GM12878 (cell line): ENCODE results near the gene HSD17B14. TPM values are rescaled to one million over a fixed set of nuclear protein-coding genes. Genes with fewer than 3 reads are reported as not detected.

ENCODE experiments used
- ATAC-seq: fragments of 200-7000 bp; cut with Tn5 transposase; 3 replicates; pipeline ENCODE4 v1.9.1; 2020; ENCODE audit warnings: mild to moderate bottlenecking, moderate library complexity
- BruUV-seq: library from RNA; stranded (reverse); fragments of 400-500 nt; replicated peaks from 2 replicates; lab custom pipeline; 2021; lab: Mats Ljungman, UMichigan
- CTCF ChIA-PET: fragments of 300-600 bp; sonication (Branson Sonifier 250); formaldehyde crosslinking; extraction: SDS; loops from one replicate; lab custom pipeline; 2021; ENCODE audit warnings: inconsistent platforms; lab: Yijun Ruan, JAX
- POLR2A ChIA-PET: fragments of 350-600 bp; formaldehyde crosslinking; extraction: SDS; loops from one replicate; lab custom pipeline; 2021; ENCODE audit warnings: inconsistent platforms; lab: Charles Lee
- RAD21 ChIA-PET: fragments of 300-600 bp; sonication (Branson Sonifier 250); formaldehyde crosslinking; loops from one replicate; lab custom pipeline; 2023; ENCODE audit warnings: antibody characterized with exemption; ENCODE audit not compliant: unreplicated experiment; lab: Charles Lee
- SMC1A ChIA-PET: fragments of 300-600 bp; sonication (Branson Sonifier 250); formaldehyde crosslinking; loops from one replicate; lab custom pipeline; 2023; ENCODE audit not compliant: unreplicated experiment, uncharacterized antibody; lab: Charles Lee
- DNase-seq: peaks from one replicate; pipeline ENCODE4 v3.0.0-alpha.2; 2011; ENCODE audit warnings: low read depth, low spot score
- FAIRE-seq: peaks from 3 replicates; lab custom pipeline; 2011; peaks lifted over from hg19 to GRCh38; lab: Jason Lieb, UNC
- H2AFZ ChIP-seq: 2 replicates; pipeline ENCODE4 v1.6.0; 2011; ENCODE audit warnings: low read depth, low read length, control low read depth; ENCODE audit not compliant: control insufficient read depth
- H3K27ac ChIP-seq: 2 replicates; pipeline ENCODE4 v1.5.1; 2011; ENCODE audit warnings: control low read depth; ENCODE audit not compliant: control insufficient read depth, insufficient read depth
- H3K27me3 ChIP-seq, 2 experiments: replicated peaks in 1 of 2; 2 replicates each; pipeline versions ENCODE4 v1.6.0 to v1.6.1; 2011; ENCODE audit warnings: low read length in 1 of 2; ENCODE audit not compliant: control insufficient read depth in 2 of 2, insufficient read depth in 2 of 2
- H3K36me3 ChIP-seq, 2 experiments: 2 replicates each; pipeline ENCODE4 v1.5.1; 2011; ENCODE audit warnings: low read length in 1 of 2; ENCODE audit not compliant: control insufficient read depth in 2 of 2, insufficient read depth in 2 of 2
- H3K4me1 ChIP-seq: 2 replicates; pipeline ENCODE4 v1.6.1; 2011; ENCODE audit warnings: mild to moderate bottlenecking, low read length, moderate library complexity, mixed read lengths; ENCODE audit not compliant: control insufficient read depth, insufficient read depth
- H3K4me2 ChIP-seq: 2 replicates; pipeline ENCODE4 v1.6.0; 2011; ENCODE audit warnings: control low read depth; ENCODE audit not compliant: control insufficient read depth, insufficient read depth
- H3K4me3 ChIP-seq: fragments of 200-600 bp; sonication (generic); 2 replicates; pipeline ENCODE4 v1.5.1; 2016
- H3K79me2 ChIP-seq: 2 replicates; pipeline ENCODE4 v1.6.0; 2011; ENCODE audit warnings: low read length; ENCODE audit not compliant: control insufficient read depth, insufficient read depth
- H3K9ac ChIP-seq: 2 replicates; pipeline ENCODE4 v1.8.0; 2011; ENCODE audit warnings: low read length, control low read depth, mixed read lengths; ENCODE audit not compliant: control insufficient read depth, insufficient read depth
- H3K9me3 ChIP-seq: replicated peaks from 3 replicates; pipeline ENCODE4 v1.5.1; 2011; ENCODE audit warnings: mild to moderate bottlenecking, low read length; ENCODE audit not compliant: control insufficient read depth, insufficient read depth
- H4K20me1 ChIP-seq: 2 replicates; pipeline ENCODE4 v1.6.0; 2011; ENCODE audit not compliant: control insufficient read depth, insufficient read depth
- IKZF2 ChIP-seq, 2 experiments: fragments of 450-650 bp; IDR thresholded peaks; 2 replicates each; pipeline ENCODE4 v1.6.1; 2017; ENCODE audit warnings: mild to moderate bottlenecking in 2 of 2, moderate library complexity in 2 of 2
- JUND ChIP-seq: IDR thresholded peaks from 2 replicates; pipeline ENCODE4 v1.6.1; 2012; ENCODE audit warnings: low read depth, mild to moderate bottlenecking, low read length, improper control_type of control experiment, moderate library complexity
- NFYB ChIP-seq: IDR thresholded peaks from 2 replicates; pipeline ENCODE4 v1.6.1; 2011; ENCODE audit warnings: low read depth, mild to moderate bottlenecking, low read length, improper control_type of control experiment, moderate library complexity; ENCODE audit not compliant: insufficient read depth
- NR2C1 ChIP-seq: fragments of 450-650 bp; IDR thresholded peaks from 2 replicates; pipeline ENCODE4 v1.6.1; 2017; ENCODE audit warnings: antibody characterized with exemption, mild to moderate bottlenecking, moderate library complexity
- NR2C2 ChIP-seq: IDR thresholded peaks from 2 replicates; pipeline ENCODE4 v1.6.1; 2011; ENCODE audit warnings: borderline replicate concordance, low read depth; ENCODE audit not compliant: control insufficient read depth, insufficient read length
- NR2F1 ChIP-seq: fragments of 450-650 bp; conservative IDR thresholded peaks from 2 replicates; pipeline ENCODE4 v1.6.1; 2017; ENCODE audit warnings: mild to moderate bottlenecking
- RAD21 ChIP-seq: IDR thresholded peaks from 2 replicates; pipeline ENCODE4 v1.6.1; 2011; ENCODE audit warnings: mild to moderate bottlenecking, low read depth, low read length, moderate library complexity; ENCODE audit not compliant: insufficient read depth
- RFX5 ChIP-seq: IDR thresholded peaks from 2 replicates; pipeline ENCODE4 v1.6.1; 2011; ENCODE audit warnings: low read depth, low read length, improper control_type of control experiment
- TCF12 ChIP-seq: IDR thresholded peaks from 2 replicates; pipeline ENCODE4 v1.6.1; 2011; ENCODE audit warnings: low read depth, mild to moderate bottlenecking, low read length
- YY1 ChIP-seq: IDR thresholded peaks from 2 replicates; pipeline ENCODE4 v1.6.1; 2011; ENCODE audit warnings: low read depth, mild to moderate bottlenecking, low read length
- ZNF622 ChIP-seq: fragments of 450-650 bp; IDR thresholded peaks from 2 replicates; pipeline ENCODE4 v1.6.1; 2017; ENCODE audit warnings: mild to moderate bottlenecking, inconsistent platforms
- WGBS: methylation state at CpG from one replicate; pipeline ENCODE4 v1.1.6; 2016; ENCODE audit warnings: low lambda C conversion rate; ENCODE audit not compliant: insufficient replicate concordance, insufficient coverage; ENCODE audit errors: missing lambda C conversion rate; 5-methylcytosine and 5-hydroxymethylcytosine counted together
- in situ Hi-C: fragments of 300-500 bp; cut with MboI; formaldehyde crosslinking; loops from 9 replicates; pipeline ENCODE4 v1.14.3; 2018; ENCODE audit warnings: mixed read lengths
- intact Hi-C: fragments of 100-400 bp; cut with micrococcal nuclease; formaldehyde crosslinking; loops from one replicate; pipeline ENCODE4 v1.14.2; 2022; ENCODE audit not compliant: unreplicated experiment
- polyA plus RNA-seq, 11 experiments: library from polyadenylated mRNA; depleted of rRNA in 4 of 11; unstranded in 6 of 11; stranded (reverse) in 5 of 11; fragments of >200 nt; fragmentation: Nextera tagmentation in 4 of 11; fragmentation: Illumina TruSeq in 1 of 11; extraction: Ambion mirVana in 4 of 11; extraction: Trizol in 1 of 11; gene quantifications; 1 replicate in 1 of 11; 2 replicates in 10 of 11; pipeline versions ENCODE4 v1.2.1 to v1.2.3, GENCODE V29; 2011 to 2016; ENCODE audit warnings: inconsistent platforms in 2 of 11, missing spikeins in 2 of 11, low read depth in 1 of 11
- total RNA-seq, 4 experiments: library from RNA; depleted of rRNA in 3 of 4; stranded (reverse); fragments of >200 nt in 3 of 4; fragmentation: Illumina TruSeq in 1 of 4; extraction: Trizol in 1 of 4; gene quantifications; 2 replicates each; pipeline versions ENCODE4 v1.2.1 to v1.2.3, GENCODE V29; 2013 to 2021
- TF ChIP-seq, protein P1 (sequence below), 3 experiments: IDR thresholded peaks in 2 of 3; conservative IDR thresholded peaks in 1 of 3; 2 replicates each; pipeline ENCODE4 v1.5.1; 2011; ENCODE audit warnings: low read depth in 3 of 3, low read length in 3 of 3, mild to moderate bottlenecking in 3 of 3, control low read depth in 2 of 3, moderate library complexity in 2 of 3, inconsistent platforms in 1 of 3, mixed read lengths in 1 of 3; ENCODE audit not compliant: control insufficient read depth in 2 of 3, insufficient read depth in 1 of 3; ENCODE audit errors: extremely low read depth in 1 of 3

Gene HSD17B14
- total and polyA plus RNA-seq, 10 of the 15 experiments (the other 5 are each of a cell fraction or from before 2014, with no cell fraction given): 0.21 to 4.1 (median 0.61) TPM

- TF ChIP-seq RAD21: no peak
- TF ChIP-seq IKZF2 (IDR thresholded peaks at IDR 0.05): no peak
- TF ChIP-seq NR2C2: peak; percentile 68
- no peak for TF ChIP-seq TCF12
- 0 out of 2 replicates have a peak, but pooled peaks have one; percentile 8 for TF ChIP-seq YY1
- peak; percentile 81 for TF ChIP-seq NR2F1
- TF ChIP-seq NR2C1: peak; percentile 61
- TF ChIP-seq ZNF622: no peak
- TF ChIP-seq, protein P1, sequence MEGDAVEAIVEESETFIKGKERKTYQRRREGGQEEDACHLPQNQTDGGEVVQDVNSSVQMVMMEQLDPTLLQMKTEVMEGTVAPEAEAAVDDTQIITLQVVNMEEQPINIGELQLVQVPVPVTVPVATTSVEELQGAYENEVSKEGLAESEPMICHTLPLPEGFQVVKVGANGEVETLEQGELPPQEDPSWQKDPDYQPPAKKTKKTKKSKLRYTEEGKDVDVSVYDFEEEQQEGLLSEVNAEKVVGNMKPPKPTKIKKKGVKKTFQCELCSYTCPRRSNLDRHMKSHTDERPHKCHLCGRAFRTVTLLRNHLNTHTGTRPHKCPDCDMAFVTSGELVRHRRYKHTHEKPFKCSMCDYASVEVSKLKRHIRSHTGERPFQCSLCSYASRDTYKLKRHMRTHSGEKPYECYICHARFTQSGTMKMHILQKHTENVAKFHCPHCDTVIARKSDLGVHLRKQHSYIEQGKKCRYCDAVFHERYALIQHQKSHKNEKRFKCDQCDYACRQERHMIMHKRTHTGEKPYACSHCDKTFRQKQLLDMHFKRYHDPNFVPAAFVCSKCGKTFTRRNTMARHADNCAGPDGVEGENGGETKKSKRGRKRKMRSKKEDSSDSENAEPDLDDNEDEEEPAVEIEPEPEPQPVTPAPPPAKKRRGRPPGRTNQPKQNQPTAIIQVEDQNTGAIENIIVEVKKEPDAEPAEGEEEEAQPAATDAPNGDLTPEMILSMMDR (IDR thresholded peaks at IDR 0.05 in 2 of 3, conservative IDR thresholded peaks at IDR 0.05 in 1 of 3; ENCODE audit: control insufficient read depth in 2 of 3, extremely low read depth in 1 of 3, insufficient read depth in 1 of 3, low read depth in 3 of 3, low read length in 3 of 3): peak in 2 of 3 experiments; percentile 19 to 25; a peak in 1 of 6 replicates
- TF ChIP-seq NFYB: no peak
- TF ChIP-seq RFX5: 0 out of 2 replicates have a peak, but pooled peaks have one; percentile 45
- no peak for TF ChIP-seq JUND
- Histone ChIP-seq H3K27me3 (no peaks in the 10 kb centered on the region), H3K4me3 (no peak overlapping the region), H2AFZ (no peak overlapping the region), H3K4me2 (no peak overlapping the region), H3K4me1 (no peaks in the 10 kb centered on the region), H3K9me3 (no peaks in the 10 kb centered on the region), H3K27ac (no peak overlapping the region), H3K36me3 (no peaks in the 10 kb centered on the region; a peak in 1 of 4 replicates), H3K79me2 (peaks cover 13% of the 10 kb centered on the region), H3K9ac (no peak overlapping the region), H4K20me1 (no peaks in the 10 kb centered on the region)
- SMC1A ChIA-PET: interaction anchor here (1.3 to 3.3 kb wide), 3 partner anchors 12 to 163 kb away, joined by 3 to 9 read pairs (median 6); partner anchors contain the start of gene HSD17B14
- intact Hi-C loops (no loop called here), in situ Hi-C loops (no loop called here)
- FAIRE-seq (no peak), ATAC-seq (no peak), DNase-seq (no peak)
- WGBS: 87% methylated on average over 13 of the region's 13 CpGs
- RAD21 ChIA-PET: interaction anchor here (0.7 to 1.5 kb wide), 2 partner anchors 29 to 162 kb away, joined by 3 read pairs; partner anchors contain the start of gene CA11
- POLR2A ChIA-PET: interaction anchor here (0.6 kb wide), 1 partner anchor 21 kb away, joined by 4 read pairs; no protein-coding TSS in a partner anchor
- BruUV-seq: no TSS peak
- CTCF ChIA-PET: interaction anchor here (1.0 to 4.7 kb wide), 7 partner anchors 8 to 184 kb away, joined by 3 to 31 read pairs (median 8); partner anchors contain the start of gene HSD17B14
These were observed 28.5 kb downstream of the HSD17B14 start for GRCh38 chr19:48807590-48808308.
